ENCODE measurements around the gene ABCC10.

The ABCC10 gene

GRCh38 chr6:43499028-43499815, 71.9 kb downstream of the ABCC10 start:
- TF ChIP-seq, protein P1, sequence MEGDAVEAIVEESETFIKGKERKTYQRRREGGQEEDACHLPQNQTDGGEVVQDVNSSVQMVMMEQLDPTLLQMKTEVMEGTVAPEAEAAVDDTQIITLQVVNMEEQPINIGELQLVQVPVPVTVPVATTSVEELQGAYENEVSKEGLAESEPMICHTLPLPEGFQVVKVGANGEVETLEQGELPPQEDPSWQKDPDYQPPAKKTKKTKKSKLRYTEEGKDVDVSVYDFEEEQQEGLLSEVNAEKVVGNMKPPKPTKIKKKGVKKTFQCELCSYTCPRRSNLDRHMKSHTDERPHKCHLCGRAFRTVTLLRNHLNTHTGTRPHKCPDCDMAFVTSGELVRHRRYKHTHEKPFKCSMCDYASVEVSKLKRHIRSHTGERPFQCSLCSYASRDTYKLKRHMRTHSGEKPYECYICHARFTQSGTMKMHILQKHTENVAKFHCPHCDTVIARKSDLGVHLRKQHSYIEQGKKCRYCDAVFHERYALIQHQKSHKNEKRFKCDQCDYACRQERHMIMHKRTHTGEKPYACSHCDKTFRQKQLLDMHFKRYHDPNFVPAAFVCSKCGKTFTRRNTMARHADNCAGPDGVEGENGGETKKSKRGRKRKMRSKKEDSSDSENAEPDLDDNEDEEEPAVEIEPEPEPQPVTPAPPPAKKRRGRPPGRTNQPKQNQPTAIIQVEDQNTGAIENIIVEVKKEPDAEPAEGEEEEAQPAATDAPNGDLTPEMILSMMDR (IDR thresholded peaks at IDR 0.05; ENCODE audit: low read depth, low read length, missing control alignments) = no peak
- H3K4me3 ChIP-seq (replicated peaks; ENCODE audit: low read depth, low read length) = no peak overlapping the region
- no peak for DNase-seq (ENCODE audit: extremely low read depth, low read depth)
